ENCODE results near the gene LY86.
A peak's percentile ranks its signal among the peaks of the same experiment; 100 is the strongest.

The LY86 gene

DNA sequence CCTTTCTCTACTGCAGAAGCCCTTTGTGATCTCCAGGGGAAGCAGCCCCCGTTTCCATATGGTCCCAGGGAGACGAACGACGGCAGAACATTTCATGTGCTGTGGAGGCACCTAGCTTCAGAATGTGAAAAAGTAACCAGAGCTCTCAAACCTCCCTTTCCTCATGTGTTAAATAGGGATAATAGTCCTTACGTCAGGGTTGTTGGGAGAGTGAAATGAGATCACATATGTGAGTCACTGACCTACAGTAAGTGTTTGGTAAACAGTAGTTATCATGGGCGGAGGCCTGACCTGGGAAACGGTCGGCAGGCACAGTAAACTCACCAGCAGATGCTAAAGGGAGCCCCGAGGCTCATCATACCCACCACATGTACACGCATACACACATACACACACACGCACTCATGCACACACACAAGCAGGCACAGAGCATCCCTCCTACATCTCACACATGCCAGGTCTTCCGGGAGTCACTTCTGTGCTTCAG lies 89.7 kb downstream of the LY86 start:
- DNase-seq (ENCODE audit: low read depth) = no peak
- Histone ChIP-seq H3K9me3 (ENCODE audit: control insufficient read depth, low read length) (no peaks in the 10 kb centered on the region), H3K9ac (ENCODE audit: low read length) (no peak overlapping the region), H3K27me3 (replicated peaks; ENCODE audit: control insufficient read depth, insufficient read depth, low read length) (no peaks in the 10 kb centered on the region), H3K4me3 (ENCODE audit: low read length) (no peak overlapping the region), H3K4me1 (ENCODE audit: control insufficient read depth, insufficient read depth, low read length) (peaks cover 24% of the 10 kb centered on the region), H3K36me3 (ENCODE audit: control insufficient read depth, insufficient read depth, low read length, severe bottlenecking) (no peaks in the 10 kb centered on the region)

DNA sequence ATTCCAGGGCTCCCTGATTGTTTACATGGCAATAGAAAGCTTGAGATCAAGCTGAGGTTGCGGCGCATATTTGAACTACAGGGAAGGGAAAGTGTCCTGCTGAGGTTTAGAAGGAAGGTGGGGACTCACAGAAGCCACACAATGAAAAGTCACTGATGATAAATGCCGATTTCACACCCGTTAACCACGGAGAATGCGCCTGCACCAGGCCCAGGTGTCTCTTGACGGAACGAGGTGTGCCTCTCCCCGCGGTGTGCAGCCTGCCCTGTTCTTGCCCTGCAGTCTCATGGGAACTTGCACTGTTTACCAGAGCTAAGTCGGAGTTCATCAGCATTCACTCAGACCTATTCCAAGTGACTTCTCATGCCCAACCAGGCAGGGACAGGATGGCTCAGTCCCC lies 90.3 kb downstream of the LY86 start:
- H3K4me3 ChIP-seq (ENCODE audit: low read length) = no peak overlapping the region

DNA sequence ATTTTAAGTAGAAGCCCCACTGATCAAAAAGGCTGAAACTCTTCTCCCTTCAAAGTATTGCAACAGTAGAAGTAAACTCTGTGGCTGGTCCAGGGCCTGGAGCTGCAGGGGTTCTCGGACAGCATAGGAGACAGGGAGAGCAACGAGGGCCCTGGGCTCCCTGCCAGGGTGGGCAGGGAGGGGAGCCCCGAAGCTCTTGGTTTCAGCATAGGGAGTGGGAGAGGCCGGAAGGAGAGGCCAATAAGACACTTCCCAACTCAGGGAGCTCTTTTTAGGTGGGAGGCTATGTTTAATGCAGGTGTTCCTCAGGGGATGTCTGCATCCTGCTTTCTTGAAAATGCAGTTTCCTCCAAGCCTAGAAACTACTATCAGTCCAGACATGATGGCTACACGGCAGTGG lies 91.1 kb downstream of the LY86 start:
- Histone ChIP-seq H3K4me3 (ENCODE audit: low read length) (no peak overlapping the region), H3K9me3 (ENCODE audit: control insufficient read depth, low read length) (no peaks in the 10 kb centered on the region), H3K9ac (ENCODE audit: low read length) (no peak overlapping the region), H3K4me1 (ENCODE audit: control insufficient read depth, insufficient read depth, low read length) (peaks cover 24% of the 10 kb centered on the region), H3K27me3 (replicated peaks; ENCODE audit: control insufficient read depth, insufficient read depth, low read length) (no peaks in the 10 kb centered on the region), H3K36me3 (ENCODE audit: control insufficient read depth, insufficient read depth, low read length, severe bottlenecking) (no peaks in the 10 kb centered on the region)
- DNase-seq (ENCODE audit: low read depth) = no peak

More for the DNA sequence above, 90.3 kb downstream of the LY86 start:
- DNase-seq (ENCODE audit: low read depth) = no peak
- H3K36me3 ChIP-seq (ENCODE audit: control insufficient read depth, insufficient read depth, low read length, severe bottlenecking) = no peaks in the 10 kb centered on the region
- H3K4me1 ChIP-seq (ENCODE audit: control insufficient read depth, insufficient read depth, low read length) = peaks cover 24% of the 10 kb centered on the region
- no peaks in the 10 kb centered on the region for H3K9me3 ChIP-seq (ENCODE audit: control insufficient read depth, low read length)
- H3K27me3 ChIP-seq (replicated peaks; ENCODE audit: control insufficient read depth, insufficient read depth, low read length) = no peaks in the 10 kb centered on the region
- no peak overlapping the region for H3K9ac ChIP-seq (ENCODE audit: low read length)

DNA sequence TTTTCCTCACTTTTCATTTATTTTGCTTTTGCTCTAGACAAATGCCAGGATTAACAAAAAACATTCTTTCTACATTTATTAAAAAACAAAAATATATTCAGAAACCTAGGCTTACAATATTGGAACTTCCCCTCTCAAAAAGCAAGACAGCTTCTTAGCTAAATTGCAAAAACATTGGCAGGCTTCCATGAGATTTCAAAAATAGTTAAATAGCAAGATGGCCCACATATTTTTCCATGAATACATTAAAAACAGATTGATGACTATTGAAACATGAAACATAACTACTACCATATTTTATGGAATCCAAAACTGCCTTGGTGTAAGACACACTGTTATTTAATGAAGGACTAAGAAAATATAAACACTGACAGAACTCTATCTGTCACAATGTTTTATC lies 92.0 kb downstream of the LY86 start:
- peak; percentile 53 for DNase-seq (ENCODE audit: low read depth)
- no peaks in the 10 kb centered on the region for H3K27me3 ChIP-seq (replicated peaks; ENCODE audit: control insufficient read depth, insufficient read depth, low read length)
- H3K4me1 ChIP-seq (ENCODE audit: control insufficient read depth, insufficient read depth, low read length) = peaks cover 24% of the 10 kb centered on the region
- H3K36me3 ChIP-seq (ENCODE audit: control insufficient read depth, insufficient read depth, low read length, severe bottlenecking) = no peaks in the 10 kb centered on the region
- H3K4me3 ChIP-seq (ENCODE audit: low read length) = no peak overlapping the region
- H3K9me3 ChIP-seq (ENCODE audit: control insufficient read depth, low read length) = no peaks in the 10 kb centered on the region
- peak overlapping the region; percentile 54 for H3K9ac ChIP-seq (ENCODE audit: low read length)

DNA sequence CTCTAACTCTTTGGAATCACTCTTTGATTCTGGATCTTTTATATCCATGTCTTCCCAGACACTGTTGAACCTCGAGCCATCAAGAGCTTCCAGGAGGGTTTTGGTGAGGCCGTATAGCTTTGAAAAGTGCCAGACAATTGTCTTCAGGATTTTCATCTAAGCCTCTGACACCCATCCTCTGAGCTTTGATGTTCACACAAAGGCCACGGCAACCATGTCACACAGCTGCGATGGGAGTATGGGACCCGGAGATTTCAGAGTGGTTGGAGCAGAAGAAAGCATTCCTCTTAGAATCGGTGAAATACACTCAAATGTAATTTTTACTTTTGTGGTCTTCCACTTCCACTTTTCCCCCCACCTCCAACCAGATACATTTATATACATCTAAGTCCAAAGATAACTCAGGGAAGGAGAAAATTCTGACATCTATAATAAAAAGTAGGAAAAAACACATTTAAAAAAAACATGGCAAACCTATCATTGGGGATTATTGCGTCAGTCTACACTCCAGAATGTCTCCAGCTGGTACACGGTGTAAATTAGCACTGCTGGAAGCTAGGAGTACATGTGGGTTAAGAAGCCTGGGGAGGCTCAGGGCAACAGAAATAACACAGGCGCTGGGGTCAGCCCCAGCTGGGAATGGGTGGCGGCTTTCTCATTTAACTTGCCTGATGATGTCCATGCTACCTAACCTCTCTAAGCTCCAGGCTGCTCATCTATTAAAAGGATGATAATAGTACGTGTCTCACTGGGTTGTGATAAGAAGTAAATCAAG lies 92.7 kb downstream of the LY86 start:
- Histone ChIP-seq H3K9me3 (ENCODE audit: control insufficient read depth, low read length) (no peaks in the 10 kb centered on the region), H3K27me3 (replicated peaks; ENCODE audit: control insufficient read depth, insufficient read depth, low read length) (no peaks in the 10 kb centered on the region), H3K4me1 (ENCODE audit: control insufficient read depth, insufficient read depth, low read length) (peaks cover 24% of the 10 kb centered on the region), H3K36me3 (ENCODE audit: control insufficient read depth, insufficient read depth, low read length, severe bottlenecking) (no peaks in the 10 kb centered on the region), H3K4me3 (ENCODE audit: low read length) (no peak overlapping the region), H3K9ac (ENCODE audit: low read length) (no peak overlapping the region)
- no peak for DNase-seq (ENCODE audit: low read depth)

DNA sequence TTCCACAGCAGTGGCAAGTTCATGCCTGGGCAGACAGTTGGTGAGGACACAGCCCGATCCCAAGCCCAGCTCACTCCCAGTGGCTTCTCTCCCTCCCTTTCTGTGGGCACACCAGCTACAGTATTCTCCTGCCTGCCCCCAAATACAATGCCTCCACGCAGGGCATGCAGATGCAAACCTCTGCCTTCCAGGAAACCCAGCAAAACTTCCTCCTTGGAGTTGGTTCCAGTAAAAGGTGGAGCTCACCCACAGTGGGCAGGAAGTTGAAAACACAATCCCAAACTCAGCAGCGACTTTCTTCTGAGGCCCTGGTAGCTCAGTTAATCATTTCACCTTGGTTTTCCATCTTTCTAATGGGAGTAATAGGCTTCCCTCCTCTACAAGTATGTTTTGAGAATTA lies 93.7 kb downstream of the LY86 start:
- Histone ChIP-seq H3K4me1 (ENCODE audit: control insufficient read depth, insufficient read depth, low read length) (peaks cover 21% of the 10 kb centered on the region), H3K9me3 (ENCODE audit: control insufficient read depth, low read length) (no peaks in the 10 kb centered on the region), H3K27me3 (replicated peaks; ENCODE audit: control insufficient read depth, insufficient read depth, low read length) (no peaks in the 10 kb centered on the region), H3K4me3 (ENCODE audit: low read length) (no peak overlapping the region), H3K36me3 (ENCODE audit: control insufficient read depth, insufficient read depth, low read length, severe bottlenecking) (no peaks in the 10 kb centered on the region), H3K9ac (ENCODE audit: low read length) (peak overlapping the region; percentile 18)
- DNase-seq (ENCODE audit: low read depth) = no peak

DNA sequence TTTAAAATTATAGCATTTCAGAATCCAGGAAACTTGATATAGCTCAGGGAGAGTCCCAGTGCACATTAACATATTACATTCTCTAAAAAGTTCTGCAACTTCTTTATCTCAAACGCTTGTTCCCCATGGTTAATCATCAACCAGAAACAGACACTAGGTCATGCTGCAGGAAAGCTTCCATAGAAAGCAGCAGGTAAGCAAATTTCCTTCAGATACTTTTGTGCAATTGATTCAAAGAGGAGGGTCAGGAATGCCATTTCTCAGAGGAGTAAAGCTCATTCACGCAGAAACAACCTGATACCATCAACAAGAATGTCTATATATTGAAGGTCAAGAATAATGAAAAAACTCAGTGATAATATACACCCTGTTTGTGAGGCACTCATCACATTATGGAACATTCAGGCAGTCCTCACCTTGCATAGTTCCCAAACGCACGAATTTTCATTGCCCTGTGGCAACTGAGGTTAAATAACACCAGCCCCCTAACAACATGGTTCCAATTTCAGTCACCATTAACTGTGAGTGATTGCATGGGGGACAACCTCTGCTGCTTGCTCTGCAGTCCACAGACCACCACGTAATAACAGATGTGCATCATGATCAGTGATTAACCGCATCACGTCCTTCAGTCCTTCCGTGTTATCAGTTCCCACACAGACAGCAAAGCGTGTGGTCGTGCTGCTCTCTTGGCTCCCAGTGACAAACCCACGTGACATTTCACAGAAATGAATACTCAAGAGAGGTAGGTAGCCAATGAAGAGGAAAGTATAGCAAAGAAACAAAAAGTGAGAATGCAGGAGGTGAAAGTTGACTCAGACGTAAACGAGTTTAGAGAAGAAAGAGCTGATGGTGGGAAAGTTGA lies 95.7 kb downstream of the LY86 start:
- no peak overlapping the region for H3K9ac ChIP-seq (ENCODE audit: low read length)
- no peaks in the 10 kb centered on the region for H3K36me3 ChIP-seq (ENCODE audit: control insufficient read depth, insufficient read depth, low read length, severe bottlenecking)
- H3K27me3 ChIP-seq (replicated peaks; ENCODE audit: control insufficient read depth, insufficient read depth, low read length) = no peaks in the 10 kb centered on the region
- no peak for DNase-seq (ENCODE audit: low read depth)
- H3K4me1 ChIP-seq (ENCODE audit: control insufficient read depth, insufficient read depth, low read length) = peaks cover 30% of the 10 kb centered on the region
- no peaks in the 10 kb centered on the region for H3K9me3 ChIP-seq (ENCODE audit: control insufficient read depth, low read length)
- H3K4me3 ChIP-seq (ENCODE audit: low read length) = no peak overlapping the region

DNA sequence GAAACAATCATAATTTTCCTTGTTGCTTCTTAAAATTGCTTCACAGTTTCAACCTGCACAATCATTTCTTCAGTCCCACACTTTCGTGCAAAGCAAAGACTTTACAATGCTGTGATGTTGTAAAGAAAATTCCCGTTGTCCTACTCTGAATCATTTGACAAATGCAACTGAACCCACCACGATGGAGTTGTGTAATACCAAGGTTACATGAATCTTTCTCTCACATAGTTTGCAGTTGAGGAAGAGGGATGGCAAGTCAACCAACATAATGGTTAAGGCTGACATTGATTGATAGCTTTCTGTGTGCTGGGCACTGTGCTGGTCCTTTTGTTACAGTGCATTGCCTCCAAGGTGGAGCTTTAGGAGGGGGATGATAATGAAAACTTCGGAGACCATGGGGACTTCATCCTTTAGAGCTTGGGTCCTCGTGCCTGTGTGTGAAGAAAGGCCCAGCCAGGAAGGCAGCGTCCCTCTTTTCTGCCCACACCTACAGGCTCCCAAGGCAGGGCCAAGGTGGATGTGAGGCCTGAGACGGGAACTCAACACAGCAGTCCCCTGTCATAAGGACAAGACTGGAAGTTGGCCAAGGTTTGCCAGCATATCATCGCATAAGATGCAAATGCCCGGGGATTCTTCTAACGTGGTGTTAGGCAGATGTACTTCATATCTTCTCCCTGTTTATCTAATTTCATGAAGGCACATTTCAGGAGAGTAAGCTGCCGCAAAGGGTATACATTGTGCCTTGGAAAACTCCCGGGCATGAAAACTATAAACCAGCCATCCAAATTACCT lies 96.9 kb downstream of the LY86 start:
- H3K36me3 ChIP-seq (ENCODE audit: control insufficient read depth, insufficient read depth, low read length, severe bottlenecking) = no peaks in the 10 kb centered on the region
- DNase-seq (ENCODE audit: low read depth) = no peak
- no peak overlapping the region for H3K4me3 ChIP-seq (ENCODE audit: low read length)
- peaks cover 34% of the 10 kb centered on the region for H3K4me1 ChIP-seq (ENCODE audit: control insufficient read depth, insufficient read depth, low read length)
- H3K9ac ChIP-seq (ENCODE audit: low read length) = no peak overlapping the region
- no peaks in the 10 kb centered on the region for H3K27me3 ChIP-seq (replicated peaks; ENCODE audit: control insufficient read depth, insufficient read depth, low read length)
- no peaks in the 10 kb centered on the region for H3K9me3 ChIP-seq (ENCODE audit: control insufficient read depth, low read length)

DNA sequence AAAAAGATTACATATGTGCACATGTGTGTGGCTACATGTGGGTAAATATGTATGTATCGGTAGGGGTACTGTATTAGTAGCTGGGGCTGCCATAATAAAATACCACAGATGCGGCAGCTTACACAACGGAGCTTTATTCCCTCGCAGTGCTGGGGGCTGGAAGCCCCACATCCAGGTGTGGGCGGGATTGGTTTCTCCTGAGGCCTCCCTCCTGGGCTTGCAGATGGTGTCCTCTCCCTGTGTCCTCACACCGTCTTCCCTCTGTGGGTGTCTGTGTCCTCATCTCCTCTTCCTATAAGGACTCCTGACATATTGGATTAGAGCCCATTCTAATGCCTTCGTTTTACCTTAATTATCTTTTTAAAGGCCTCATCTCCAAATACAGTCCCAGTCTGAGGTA lies 97.7 kb downstream of the LY86 start:
- H3K9ac ChIP-seq (ENCODE audit: low read length) = no peak overlapping the region
- H3K27me3 ChIP-seq (replicated peaks; ENCODE audit: control insufficient read depth, insufficient read depth, low read length) = no peaks in the 10 kb centered on the region
- no peaks in the 10 kb centered on the region for H3K9me3 ChIP-seq (ENCODE audit: control insufficient read depth, low read length)
- no peaks in the 10 kb centered on the region for H3K36me3 ChIP-seq (ENCODE audit: control insufficient read depth, insufficient read depth, low read length, severe bottlenecking)
- no peak for DNase-seq (ENCODE audit: low read depth)
- H3K4me1 ChIP-seq (ENCODE audit: control insufficient read depth, insufficient read depth, low read length) = peaks cover 29% of the 10 kb centered on the region
- H3K4me3 ChIP-seq (ENCODE audit: low read length) = no peak overlapping the region

DNA sequence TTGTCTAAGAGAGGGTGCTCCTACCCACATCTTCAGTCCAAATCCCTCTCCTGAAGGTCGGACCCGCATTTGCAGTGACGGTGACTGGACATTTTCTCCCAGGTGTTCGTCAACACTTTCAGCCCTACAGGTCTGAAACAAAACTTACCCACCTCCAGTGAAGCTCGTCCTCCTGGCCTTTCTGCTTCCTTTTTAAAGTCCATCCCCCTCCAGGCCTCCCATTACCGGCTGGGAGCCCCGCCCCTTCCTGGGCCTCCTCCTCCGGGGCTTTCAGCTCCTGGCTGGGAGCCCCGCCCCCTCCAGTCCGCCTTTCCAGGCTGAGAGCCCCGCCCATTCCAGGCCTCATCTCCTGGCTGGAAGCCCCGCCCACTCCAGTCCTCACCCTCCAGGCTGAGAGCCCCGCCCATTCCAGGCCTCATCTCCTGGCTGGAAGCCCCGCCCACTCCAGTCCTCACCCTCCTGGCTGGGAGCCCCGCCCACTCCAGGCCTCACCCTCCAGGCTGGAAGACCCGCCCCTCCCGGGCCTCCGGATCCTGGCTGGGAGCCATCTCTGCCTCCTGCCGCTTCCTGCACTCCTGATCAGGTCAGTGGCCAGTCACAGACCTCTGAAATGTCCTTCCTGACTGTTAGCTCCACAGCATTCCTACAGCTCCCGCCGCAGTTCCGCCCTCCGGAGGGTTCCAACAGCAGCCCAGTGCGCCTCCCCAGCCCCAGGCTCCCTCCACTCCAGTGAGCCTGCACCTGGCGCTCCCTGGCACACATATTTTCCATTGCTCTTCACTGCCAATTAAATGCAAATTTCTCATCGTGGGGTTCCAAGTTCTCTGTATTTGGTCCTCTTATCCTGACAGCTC lies 98.5 kb downstream of the LY86 start:
- peaks cover 24% of the 10 kb centered on the region for H3K4me1 ChIP-seq (ENCODE audit: control insufficient read depth, insufficient read depth, low read length)
- H3K36me3 ChIP-seq (ENCODE audit: control insufficient read depth, insufficient read depth, low read length, severe bottlenecking) = no peaks in the 10 kb centered on the region
- peak; percentile 39 for DNase-seq (ENCODE audit: low read depth)
- H3K9ac ChIP-seq (ENCODE audit: low read length) = no peak overlapping the region
- H3K27me3 ChIP-seq (replicated peaks; ENCODE audit: control insufficient read depth, insufficient read depth, low read length) = no peaks in the 10 kb centered on the region
- no peak overlapping the region for H3K4me3 ChIP-seq (ENCODE audit: low read length)
- H3K9me3 ChIP-seq (ENCODE audit: control insufficient read depth, low read length) = no peaks in the 10 kb centered on the region

All from adipocyte (in vitro differentiated cells).